GM19240 (cell line): Measurements from ENCODE around the gene ADGRG3.

ENCODE experiments used
- DNase-seq: peaks from one replicate; pipeline ENCODE4 v3.0.0; 2011; ENCODE audit warnings: low spot score; ENCODE audit not compliant: insufficient read length

ADGRG3 gene

DNA sequence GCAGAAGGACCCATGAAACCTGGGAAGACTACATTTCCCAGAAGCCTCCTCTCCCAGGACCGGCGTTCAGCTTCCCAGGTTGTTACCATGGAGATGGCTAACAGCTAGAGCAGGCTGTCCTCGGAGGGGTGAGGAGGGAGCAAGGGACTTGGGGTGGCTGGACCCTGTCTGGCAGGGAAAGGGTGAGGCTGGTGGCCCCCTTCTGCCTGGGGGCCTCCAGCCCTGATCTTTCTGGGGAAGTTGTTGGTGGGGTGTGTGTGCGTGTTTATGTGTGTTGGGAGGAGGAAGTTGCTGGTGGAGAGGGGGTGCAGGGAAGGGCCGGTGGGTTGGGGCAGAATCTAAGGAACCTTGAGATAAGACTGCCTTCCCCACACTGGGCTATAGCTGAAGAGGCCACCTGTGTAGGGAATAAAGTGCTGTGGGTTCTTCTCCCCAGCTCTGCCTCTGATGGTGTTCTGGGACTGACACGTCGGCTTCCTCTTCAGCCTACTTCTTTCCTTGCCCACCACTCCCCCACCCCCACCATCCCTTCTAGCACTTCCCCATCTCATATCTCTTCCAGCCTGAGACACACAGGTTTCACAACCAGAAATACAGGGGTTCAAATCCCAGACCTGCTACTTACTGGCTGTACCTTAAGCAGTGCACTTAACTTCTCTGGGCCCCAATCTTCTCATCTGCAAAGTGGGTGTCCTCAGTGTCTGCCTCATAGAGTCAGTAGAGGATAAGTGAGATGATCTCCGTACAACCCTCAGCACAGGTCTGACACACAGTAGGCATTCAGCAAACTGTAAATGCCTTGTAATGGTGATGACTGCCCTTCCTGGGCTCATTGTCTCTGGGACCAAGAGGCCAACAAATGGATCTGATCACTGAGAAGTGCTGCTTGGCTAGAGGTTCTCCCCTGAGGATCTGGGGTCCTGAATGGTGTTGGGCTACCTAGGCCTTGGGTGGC is 26.9 kb downstream of the ADGRG3 start, which contains the start of gene DRC7:
Gene DRC7 (plus strand): TSS at position 82 of the 955 bp plus-strand sequence. CDS start 3,144 bp downstream, outside the sequence.
- peak; percentile 62 for DNase-seq

GRCh38 chr16:57695680-57696069 is 27.6 kb downstream of the ADGRG3 start:
- DNase-seq: no peak

GRCh38 chr16:57696240-57696639 is 28.1 kb downstream of the ADGRG3 start:
- DNase-seq: no peak

DNA sequence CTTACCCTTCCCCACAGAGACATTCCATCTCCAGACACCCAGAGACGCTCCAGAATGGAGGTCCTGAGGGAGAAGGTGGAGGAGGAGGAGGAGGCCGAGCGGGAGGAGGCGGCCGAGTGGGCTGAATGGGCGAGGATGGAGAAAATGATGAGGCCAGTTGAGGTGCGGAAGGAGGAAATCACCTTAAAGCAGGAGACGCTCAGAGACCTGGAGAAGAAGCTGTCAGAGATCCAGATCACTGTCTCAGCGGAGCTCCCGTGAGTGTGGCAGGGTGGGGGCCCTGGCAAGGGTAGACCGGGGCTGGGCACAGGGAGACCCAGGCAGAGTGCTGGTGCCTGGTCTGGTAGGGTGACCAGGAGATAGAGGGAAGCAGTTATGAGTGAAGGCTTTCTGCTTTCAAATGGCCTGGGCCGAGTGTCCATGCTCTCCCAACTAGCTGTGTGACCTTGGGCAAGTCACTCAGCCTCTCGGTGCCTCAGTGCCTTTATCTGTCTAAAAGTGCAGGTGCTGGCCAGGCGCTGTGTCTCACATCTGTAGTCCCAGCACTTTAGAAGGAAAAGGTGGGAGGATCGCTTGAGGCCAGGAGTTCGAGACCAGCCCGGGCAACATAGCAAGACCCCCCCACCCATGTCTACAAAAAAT is 29.9 kb downstream of the ADGRG3 start:
- DNase-seq: no peak

DNA sequence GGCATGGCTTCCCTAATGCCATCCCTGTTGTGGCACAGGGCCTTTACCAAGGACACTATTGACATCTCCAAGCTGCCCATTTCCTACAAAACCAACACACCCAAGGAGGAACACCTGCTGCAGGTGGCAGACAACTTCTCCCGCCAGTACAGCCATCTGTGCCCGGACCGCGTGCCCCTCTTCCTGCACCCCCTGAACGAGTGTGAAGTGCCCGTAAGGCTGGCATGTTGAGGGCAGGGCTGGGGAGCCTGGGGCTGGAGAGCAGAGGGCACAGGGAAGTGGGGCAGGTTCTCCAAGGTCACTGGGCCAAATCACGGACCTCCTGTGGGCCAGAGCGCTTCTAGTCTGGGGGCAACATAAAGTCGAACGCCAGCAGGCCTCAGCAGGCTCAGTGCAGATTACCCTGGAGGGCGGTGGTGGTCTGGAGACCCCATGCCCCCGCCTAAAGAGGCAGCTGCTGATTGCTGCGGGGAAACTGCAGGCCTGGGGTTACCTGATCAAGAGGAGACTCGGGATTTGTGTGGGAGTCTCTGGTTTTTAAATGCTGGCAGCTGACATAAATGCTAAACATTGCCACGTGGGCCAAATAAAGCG is 30.8 kb downstream of the ADGRG3 start:
- no peak for DNase-seq

- DNase-seq: no peak
Observed at GRCh38 chr16:57699481-57699880, 31.4 kb downstream of the ADGRG3 start.

- DNase-seq: no peak
Observed at GRCh38 chr16:57699899-57700298, 31.8 kb downstream of the ADGRG3 start.

- no peak for DNase-seq
Observed at GRCh38 chr16:57700781-57701551, 32.9 kb downstream of the ADGRG3 start.

- DNase-seq: no peak
Observed at GRCh38 chr16:57701759-57702371, 33.8 kb downstream of the ADGRG3 start.

- DNase-seq: no peak
Observed at GRCh38 chr16:57703416-57704010, 35.4 kb downstream of the ADGRG3 start.

GRCh38 chr16:57704011-57704904 is 36.2 kb downstream of the ADGRG3 start:
- no peak for DNase-seq

DNA sequence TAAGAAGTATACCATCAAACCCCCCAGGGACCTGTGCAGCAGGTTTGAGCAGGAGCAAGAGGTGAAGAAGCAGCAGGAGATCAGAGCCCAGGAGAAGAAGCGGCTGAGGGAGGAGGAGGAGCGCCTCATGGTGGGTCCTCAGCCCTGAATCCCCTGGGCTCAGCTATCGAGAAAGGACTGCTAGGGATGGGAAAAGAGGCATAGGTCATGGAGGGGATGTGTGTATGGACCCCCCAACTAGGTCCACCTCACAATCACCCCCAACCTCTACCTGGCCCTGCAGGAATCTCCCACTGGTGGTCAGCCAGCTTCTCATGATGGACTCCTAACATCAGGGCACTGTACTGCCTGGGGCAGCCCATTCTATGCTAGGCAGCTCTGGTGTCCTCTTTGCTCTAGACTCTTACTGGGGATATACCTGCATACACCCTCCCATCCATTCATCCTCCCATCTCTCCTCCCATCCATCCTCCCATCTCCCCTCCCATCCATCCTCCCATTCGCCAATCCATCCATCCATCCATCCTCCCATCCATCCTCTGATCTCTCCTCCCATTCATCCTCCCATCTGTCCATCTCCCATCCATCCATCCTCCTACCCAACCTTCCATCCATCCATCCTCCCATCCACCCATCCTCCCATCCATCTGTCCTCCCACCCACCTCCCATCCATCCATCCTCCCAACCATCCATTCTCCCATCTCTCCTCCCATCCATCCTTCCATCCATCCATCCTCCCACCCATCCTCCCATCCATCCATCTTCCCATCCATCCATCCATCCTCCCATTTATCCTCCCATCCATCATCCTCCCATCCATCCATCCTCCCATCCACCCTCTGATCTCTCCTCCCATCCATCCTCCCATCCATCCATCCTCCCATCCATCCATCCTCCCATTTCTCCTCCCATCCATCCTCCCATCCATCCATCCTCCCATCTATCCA is 37.1 kb downstream of the ADGRG3 start:
- DNase-seq: no peak

- no peak for DNase-seq
Observed at GRCh38 chr16:57706717-57707116, 38.6 kb downstream of the ADGRG3 start.

DNA sequence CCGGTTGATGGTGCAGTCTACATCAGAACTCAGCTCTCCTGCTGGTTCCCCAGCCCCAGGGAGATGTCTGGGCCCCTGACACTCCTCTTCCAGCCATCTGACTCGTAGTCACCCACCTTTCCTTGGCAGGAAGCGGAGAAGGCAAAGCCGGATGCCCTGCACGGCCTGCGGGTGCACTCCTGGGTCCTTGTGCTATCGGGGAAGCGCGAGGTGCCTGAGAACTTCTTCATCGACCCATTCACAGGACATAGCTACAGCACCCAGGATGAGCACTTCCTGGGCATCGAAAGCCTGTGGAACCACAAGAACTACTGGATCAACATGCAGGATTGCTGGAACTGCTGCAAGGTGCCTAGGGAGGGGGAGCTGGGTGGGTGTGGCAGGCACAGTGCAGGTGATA is 39.2 kb downstream of the ADGRG3 start:
- DNase-seq: no peak

DNA sequence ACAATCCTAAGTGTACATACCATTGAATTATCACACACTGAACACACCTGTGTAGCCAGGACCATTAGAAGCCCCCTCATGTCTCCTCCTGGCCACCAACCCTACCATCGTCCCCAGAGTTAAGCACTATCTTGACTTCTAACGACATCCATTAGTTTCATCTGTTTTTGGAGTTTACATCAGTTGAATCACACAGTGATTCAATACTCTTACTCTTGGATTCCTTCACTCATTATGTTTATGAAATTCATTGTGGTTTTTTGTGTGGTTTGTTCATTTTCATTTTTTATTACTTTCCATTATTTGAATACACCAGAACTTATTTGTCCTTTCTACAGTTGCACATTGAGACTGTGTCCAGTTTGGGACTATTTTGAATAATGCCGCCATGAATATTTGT is 40.1 kb downstream of the ADGRG3 start:
- DNase-seq: no peak

DNA sequence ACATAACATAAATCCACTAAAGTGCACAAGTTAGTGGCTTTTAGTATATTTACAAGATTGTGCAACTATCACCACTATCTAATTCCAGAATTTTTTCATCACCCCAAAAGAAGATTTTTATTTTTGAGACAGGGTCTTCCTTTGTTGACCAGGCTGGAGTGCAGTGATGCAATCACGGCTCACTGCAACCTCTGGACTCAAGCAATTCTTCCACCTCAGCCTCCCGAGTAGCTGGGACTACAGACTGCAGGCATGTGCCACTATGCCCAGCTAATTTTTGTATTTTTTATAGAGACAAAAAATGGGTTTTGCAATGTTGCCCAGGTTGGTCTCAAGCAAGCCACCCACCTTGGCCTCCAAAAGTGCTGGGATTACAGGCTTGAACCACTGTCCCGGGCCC is 41.6 kb downstream of the ADGRG3 start:
- DNase-seq: no peak

DNA sequence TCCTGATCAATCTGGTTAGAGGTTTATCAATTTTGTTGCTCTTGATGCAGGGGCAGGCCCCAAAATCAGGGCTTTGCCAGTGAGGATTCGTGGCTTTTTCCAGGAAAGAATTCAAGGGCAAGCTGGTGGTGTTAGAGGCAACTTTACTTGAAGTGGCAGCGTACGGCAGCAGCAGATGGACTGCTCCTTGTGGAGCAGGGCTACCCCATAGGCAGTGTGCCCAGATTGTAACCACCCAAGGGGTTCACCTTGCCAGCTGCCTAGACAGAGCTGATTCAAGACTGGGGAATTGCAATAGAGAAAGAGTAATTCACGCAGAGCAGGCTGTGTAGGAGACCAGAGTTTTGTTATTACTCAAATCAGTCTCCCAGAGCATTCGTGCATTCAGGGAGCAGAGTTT is 43.2 kb downstream of the ADGRG3 start:
- no peak for DNase-seq

DNA sequence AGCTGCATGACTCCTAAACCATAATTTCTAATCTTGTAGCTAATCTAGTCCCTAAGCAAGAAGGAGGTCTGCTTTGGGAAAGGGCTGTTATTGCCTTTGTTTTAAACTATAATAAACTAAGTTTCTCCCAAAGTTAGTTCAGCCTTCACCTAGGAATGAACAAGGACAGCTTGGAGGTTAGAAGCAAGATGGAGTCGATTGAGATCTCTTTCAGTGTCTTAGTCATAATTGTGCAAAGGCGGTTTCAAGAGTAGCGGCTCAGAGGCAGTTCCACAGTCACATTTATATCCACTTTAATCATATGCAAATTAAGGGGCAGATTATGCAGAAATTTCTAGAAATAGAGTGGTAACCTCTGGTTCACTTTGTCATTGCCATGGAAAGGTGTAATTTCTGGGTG is 43.9 kb downstream of the ADGRG3 start:
- DNase-seq: no peak
